KBM-7 (cell line): ENCODE measurements around the gene GLIPR2.
"Not testable (repeated sequence)": the region's sequence is repeated elsewhere in the genome, so short reads cannot be mapped to it uniquely, and the experiment has no call there.

Experiments
- DNase-seq: peaks from one replicate; pipeline ENCODE4 v3.0.0-alpha.2; 2015
- in situ Hi-C: fragments of 300-500 bp; cut with MboI; formaldehyde crosslinking; loops from 2 replicates; pipeline ENCODE4 v1.14.3; 2020; ENCODE audit warnings: low sequenced_read_pairs, low pct_unique_long_range_greater_than_20kb, mixed read lengths

Gene GLIPR2

DNA sequence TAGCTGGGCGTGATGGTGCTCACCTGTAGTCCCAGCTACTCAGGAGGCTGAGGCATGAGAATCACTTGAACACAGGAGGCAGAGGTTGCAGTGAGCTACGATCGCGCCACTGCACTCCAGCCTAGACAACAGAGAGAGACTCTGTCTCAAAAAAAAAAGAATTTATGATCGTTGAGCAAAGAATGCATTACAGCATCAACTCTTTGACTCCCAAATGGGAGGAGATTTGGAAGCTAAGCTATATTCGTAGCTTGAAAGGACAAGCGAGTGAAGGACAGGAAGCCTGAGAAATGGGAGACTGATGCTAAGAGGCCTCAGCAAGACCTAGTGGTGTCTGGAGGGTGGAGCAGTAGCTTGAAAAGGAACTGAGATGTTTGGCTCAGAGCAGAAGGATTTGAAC is 22.4 kb downstream of the GLIPR2 start:
- DNase-seq: no peak
- in situ Hi-C loops: no loop called here

DNA sequence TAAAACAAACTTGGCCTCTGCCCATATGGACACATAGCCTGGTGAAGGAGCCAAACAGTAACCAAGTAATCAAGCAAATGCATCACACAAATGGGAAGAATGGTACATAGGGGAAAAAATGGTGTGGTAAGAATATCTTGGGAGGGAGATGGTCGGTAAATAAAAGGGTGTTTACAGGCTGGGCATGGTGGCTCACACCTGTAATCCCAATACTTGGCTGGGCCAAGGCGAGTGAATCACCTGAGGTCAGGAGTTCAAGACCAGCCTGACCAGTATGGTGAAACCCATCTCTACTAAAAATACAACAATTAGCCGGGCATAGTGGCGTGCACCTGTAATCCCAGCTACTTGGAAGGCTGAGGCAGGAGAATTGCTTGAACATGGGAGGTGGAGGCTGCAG is 23.0 kb downstream of the GLIPR2 start:
- DNase-seq, in situ Hi-C loops: not testable (repeated sequence)

DNA sequence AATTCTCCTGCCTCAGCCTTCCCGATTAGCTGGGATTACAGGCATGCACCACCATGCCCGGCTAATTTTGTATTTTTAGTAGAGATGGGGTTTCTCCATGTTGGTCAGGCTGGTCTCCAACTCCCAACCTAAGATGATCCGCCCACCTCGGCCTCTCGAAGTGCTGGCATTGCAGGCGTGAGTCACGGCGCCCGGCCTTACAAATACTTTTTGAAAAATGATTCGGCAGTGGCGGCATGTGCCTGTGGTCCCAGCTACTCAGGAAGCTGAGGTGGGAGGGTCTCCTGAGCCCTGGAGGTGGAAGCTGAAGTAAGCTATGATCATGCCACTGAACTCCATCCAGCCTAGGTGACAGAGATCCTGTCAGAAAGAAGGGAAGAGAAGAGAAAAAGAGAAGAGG is 23.6 kb downstream of the GLIPR2 start:
- DNase-seq: not testable (repeated sequence)

DNA sequence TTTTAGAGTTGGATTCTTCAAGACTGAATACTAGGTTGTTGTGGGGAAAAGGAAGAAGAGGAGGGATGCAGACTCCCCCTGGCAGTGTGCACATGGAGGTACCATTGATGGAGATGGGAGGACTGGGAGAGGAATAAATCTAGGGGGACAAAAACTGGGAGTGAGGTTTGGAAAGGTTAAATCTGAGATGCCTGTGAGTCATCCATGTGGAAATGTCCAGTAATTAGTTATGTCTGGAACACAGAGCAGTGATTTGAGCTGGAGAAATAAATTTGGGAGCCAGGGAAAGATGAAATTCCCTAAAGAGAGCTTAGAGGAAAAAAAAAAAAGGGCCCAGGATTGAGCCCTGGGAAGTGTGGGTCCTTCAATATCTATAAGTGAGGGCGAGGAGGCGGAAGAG is 24.7 kb downstream of the GLIPR2 start:
- in situ Hi-C loops: loop anchor here (10.0 kb wide), 1 partner anchor 46 kb away; no protein-coding TSS in a partner anchor
- no peak for DNase-seq

More for the DNA sequence above, 23.6 kb downstream of the GLIPR2 start:
- in situ Hi-C loops: loop anchor here (10.0 kb wide), 1 partner anchor 45 kb away; no protein-coding TSS in a partner anchor

GRCh38 chr9:36162211-36162738 is 25.7 kb downstream of the GLIPR2 start:
- in situ Hi-C loops: loop anchor here (10.0 kb wide), 1 partner anchor 47 kb away; no protein-coding TSS in a partner anchor
- no peak for DNase-seq

DNA sequence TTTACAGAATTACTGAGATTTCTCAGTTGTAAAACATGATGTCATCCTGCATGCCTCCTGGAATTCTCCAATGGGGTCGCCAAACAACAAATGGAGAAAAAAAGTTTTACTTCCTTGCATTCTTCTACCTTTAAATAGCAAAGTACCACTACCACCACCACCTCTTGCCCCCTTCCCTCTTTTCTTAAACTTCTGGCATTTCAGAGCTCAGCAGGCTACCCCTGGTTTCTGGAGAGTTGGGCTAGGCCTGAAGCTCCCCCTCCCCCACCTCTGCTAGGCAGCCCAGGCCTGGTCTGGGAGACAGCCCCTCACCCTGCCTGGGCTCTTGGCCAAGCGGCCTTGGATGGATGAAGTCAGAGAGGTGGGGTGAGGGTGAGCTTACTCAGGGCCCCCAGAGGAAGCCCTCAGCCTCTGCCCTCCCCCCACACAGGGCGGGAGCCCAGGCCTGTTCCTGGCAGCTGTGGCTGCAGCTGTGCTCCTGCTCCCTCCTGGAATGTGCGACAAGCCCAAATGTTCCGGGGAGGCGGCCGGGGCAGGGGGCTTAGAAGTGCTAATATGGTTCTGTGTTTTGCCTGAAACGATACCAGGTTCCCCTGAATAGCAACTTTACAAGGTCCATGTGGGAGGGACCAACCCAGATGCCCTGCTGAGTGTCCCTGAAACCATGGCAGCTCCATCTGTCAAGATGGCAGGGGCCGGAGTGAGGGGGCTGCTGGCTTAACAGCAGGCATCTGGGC is 26.7 kb downstream of the GLIPR2 start:
- DNase-seq: no peak
- in situ Hi-C loops: loop anchor here (10.0 kb wide), 1 partner anchor 48 kb away; no protein-coding TSS in a partner anchor

GRCh38 chr9:36163786-36164170 is 27.2 kb downstream of the GLIPR2 start:
- in situ Hi-C loops: loop anchor here (10.0 kb wide), 1 partner anchor 49 kb away; no protein-coding TSS in a partner anchor
- no peak for DNase-seq

GRCh38 chr9:36164372-36164771 is 27.8 kb downstream of the GLIPR2 start:
- in situ Hi-C loops: loop anchor here (10.0 kb wide), 1 partner anchor 50 kb away; no protein-coding TSS in a partner anchor
- no peak for DNase-seq

- DNase-seq: no peak
- in situ Hi-C loops: loop anchor here (10.0 kb wide), 1 partner anchor 50 kb away; no protein-coding TSS in a partner anchor
Measured at GRCh38 chr9:36164989-36165388, 28.5 kb downstream of the GLIPR2 start.

DNA sequence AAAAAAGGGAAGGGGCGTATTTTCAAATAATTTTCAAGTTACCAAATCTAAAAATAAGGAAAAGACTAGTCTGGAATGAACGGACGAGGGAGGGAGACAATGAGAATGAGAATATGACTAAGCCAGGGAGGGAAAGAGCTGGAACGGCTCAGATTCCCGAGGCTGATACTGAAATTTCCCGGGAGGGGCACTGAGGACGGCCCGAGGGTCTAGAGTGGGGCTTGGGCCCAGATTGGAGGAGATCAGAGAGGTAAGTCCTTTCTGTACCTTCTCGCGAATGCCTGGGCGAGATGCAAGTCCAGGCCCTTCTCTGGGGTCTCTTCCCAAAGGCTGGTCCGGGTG is 29.3 kb downstream of the GLIPR2 start:
- DNase-seq: no peak
- in situ Hi-C loops: loop anchor here (10.0 kb wide), 1 partner anchor 51 kb away; no protein-coding TSS in a partner anchor

- in situ Hi-C loops: loop anchor here (10.0 kb wide), 1 partner anchor 52 kb away; no protein-coding TSS in a partner anchor
- DNase-seq: peak; percentile 91
Measured at GRCh38 chr9:36166168-36166927, 29.8 kb downstream of the GLIPR2 start.

- in situ Hi-C loops: loop anchor here (10.0 kb wide), 1 partner anchor 54 kb away; no protein-coding TSS in a partner anchor
- no peak for DNase-seq
Measured at GRCh38 chr9:36169166-36169565, 32.6 kb downstream of the GLIPR2 start, which contains the start of gene CCIN. Gene CCIN, plus strand, starts transcription at chr9:36169388. Its CDS starts 115 bp downstream, at chr9:36169503.

DNA sequence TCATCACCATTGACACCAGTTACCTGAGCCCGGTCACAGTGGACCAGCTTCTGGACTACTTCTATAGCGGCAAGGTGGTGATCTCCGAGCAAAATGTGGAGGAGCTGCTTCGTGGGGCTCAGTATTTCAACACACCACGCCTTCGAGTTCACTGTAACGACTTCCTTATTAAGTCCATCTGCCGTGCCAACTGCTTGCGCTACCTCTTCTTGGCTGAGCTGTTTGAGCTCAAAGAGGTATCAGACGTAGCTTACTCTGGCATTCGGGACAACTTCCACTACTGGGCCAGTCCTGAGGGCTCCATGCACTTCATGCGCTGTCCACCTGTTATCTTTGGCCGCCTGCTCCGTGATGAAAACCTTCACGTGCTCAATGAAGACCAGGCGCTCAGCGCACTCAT is 33.2 kb downstream of the GLIPR2 start:
- in situ Hi-C loops: loop anchor here (10.0 kb wide), 1 partner anchor 55 kb away; no protein-coding TSS in a partner anchor
- DNase-seq: no peak

DNA sequence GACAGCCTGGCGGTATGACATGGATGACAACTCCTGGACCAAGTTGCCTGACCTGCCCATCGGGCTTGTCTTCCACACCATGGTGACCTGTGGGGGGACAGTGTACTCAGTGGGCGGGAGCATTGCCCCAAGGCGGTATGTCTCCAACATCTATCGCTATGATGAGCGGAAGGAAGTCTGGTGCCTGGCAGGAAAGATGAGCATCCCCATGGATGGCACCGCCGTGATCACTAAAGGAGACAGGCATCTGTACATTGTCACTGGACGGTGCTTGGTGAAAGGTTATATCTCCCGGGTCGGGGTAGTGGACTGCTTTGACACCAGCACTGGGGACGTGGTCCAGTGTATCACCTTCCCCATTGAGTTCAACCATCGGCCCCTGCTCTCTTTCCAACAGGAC is 34.0 kb downstream of the GLIPR2 start:
- in situ Hi-C loops: no loop called here
- no peak for DNase-seq

DNA sequence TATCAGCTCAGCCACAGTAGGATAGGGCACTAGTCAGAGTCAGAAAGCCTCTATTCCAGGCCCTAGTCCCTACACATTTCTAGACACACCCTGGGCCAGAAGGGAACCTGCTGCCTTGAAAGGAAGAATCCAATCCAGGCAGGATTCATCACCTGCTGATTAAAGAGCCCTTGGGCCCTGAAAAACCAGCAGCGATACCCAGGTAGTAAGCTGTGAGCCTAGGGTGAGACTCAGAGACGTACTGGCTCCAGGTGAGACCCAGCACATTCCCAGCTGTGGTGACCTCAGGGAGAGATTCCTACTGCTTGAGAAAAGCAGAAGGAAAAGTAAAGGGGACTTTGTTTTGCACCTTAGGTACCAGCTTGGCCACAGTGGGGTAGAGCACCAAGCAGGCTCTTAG is 37.3 kb downstream of the GLIPR2 start:
- in situ Hi-C loops: no loop called here
- DNase-seq: no peak

DNA sequence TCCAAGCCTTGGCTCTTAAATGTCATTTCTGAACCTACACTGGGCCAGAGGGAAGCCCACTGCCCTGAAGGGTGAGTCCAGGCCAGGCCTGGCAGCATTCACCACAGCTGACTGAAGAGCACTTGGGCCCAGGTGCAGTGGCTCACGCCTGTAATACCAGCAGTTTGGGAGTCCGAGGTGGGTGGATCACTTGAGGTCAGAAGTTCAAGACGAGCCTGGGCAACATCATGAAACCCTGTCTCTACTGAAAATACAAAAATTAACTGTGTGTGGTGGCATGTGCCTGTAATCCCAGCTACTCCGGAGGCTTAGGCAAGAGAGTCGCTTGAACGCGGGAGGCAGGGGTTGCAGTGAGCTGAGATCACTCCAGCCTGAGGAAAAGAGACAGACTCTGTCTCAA is 37.7 kb downstream of the GLIPR2 start:
- DNase-seq: no peak
- in situ Hi-C loops: no loop called here

DNA sequence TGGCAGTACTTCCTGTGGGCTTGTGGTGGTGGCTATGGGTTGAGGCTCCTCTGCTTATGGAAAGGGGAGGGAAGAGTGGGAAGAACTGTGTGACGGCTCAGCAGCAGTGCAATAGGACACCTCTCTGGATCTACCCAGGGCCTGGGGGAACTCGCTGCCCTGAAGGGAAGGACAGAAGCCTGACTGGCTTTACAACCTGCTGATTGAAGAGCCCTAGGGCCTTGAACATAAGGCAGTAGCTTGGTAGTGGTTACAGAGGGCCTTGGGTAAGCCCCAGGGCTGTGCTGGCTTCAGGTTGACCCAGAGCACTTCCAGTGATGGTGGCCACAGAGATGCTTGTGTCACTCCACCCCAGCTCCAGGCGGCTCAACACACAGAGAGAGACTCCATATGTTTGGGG is 38.2 kb downstream of the GLIPR2 start:
- no peak for DNase-seq
- in situ Hi-C loops: no loop called here

- in situ Hi-C loops, DNase-seq: not testable (repeated sequence)
Measured at GRCh38 chr9:36175209-36175608, 38.7 kb downstream of the GLIPR2 start.

DNA sequence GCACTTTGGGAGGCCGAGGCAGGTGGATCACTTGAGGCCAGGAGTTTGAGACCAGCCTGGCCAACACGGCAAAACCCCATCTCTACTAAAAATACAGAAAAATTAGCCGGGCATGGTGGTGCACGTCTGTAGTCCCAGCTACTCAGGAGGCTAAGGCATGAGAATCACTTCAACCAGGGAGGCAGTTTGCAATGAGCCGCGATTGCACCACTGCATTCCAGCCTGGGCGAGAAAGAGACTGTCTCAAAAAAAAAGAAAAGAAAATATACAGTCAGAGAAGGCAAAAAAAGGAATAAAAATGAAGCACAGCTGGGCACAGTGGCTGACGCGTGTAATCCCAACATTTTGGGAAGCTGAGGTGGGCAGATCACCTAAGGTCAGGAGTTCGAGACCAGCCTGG is 40.0 kb downstream of the GLIPR2 start:
- in situ Hi-C loops, DNase-seq: not testable (repeated sequence)

GRCh38 chr9:36177571-36177970 is 41.0 kb downstream of the GLIPR2 start:
- in situ Hi-C loops: no loop called here

More at GRCh38 chr9:36177571-36177970, 41.0 kb downstream of the GLIPR2 start:
- no peak for DNase-seq
